ENCODE measurements around the gene ACLY.

DNA sequence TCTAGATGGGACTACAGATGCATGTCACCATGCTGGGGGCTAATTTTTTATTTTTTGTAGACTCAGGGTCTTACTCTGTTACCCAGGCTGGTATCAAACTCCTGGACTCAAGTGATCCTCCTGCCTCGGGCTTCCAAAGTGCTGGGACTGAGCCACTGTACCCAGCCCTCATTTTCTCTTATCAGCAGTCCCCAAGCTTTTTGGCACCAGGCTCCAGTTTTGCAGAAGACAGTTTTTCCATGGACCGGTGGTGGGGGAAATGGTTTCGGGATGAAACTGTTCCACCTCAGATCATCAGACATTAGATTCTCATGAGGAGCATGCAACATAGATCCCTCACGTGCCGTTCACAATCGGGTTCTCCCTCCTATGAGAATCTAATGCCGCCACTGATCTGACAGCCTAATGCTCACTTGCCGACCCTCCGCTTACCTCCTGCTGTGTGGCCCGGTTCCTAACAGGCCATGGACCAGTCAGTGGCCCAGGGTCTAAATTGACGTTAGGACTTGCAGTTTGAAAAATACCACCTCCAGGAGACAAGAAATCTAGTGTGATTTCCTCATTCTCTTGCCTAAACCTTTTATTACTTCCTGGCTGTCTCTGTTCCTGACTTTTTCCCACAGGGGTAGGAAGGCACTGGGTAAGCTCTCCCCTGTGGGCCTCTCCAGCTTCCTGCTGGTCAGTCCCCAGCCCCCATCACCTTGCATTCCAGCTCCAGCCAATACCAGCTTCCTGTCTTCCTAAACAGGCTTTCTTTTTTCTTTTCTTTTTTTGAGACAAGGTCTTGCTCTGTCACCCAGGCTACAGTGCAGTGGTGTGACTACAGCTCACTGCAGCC is 38.5 kb upstream of the ACLY start:
- TF ChIP-seq, protein P1, sequence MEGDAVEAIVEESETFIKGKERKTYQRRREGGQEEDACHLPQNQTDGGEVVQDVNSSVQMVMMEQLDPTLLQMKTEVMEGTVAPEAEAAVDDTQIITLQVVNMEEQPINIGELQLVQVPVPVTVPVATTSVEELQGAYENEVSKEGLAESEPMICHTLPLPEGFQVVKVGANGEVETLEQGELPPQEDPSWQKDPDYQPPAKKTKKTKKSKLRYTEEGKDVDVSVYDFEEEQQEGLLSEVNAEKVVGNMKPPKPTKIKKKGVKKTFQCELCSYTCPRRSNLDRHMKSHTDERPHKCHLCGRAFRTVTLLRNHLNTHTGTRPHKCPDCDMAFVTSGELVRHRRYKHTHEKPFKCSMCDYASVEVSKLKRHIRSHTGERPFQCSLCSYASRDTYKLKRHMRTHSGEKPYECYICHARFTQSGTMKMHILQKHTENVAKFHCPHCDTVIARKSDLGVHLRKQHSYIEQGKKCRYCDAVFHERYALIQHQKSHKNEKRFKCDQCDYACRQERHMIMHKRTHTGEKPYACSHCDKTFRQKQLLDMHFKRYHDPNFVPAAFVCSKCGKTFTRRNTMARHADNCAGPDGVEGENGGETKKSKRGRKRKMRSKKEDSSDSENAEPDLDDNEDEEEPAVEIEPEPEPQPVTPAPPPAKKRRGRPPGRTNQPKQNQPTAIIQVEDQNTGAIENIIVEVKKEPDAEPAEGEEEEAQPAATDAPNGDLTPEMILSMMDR (IDR thresholded peaks at IDR 0.05; ENCODE audit: poor library complexity), result no peak
- no peak for TF ChIP-seq EZH2phosphoT487 (IDR thresholded peaks at IDR 0.05; ENCODE audit: low read depth, severe bottlenecking, unreplicated experiment)
